Lung (tissue), 12 donors: ENCODE data around the gene FNBP1L. TPM values are rescaled to one million over a fixed set of nuclear protein-coding genes. Genes with fewer than 3 reads are reported as not detected.

Source experiments
- ATAC-seq: fragments of 200-7000 bp; cut with Tn5 transposase; one replicate; pipeline ENCODE4 v1.9.1; 2020; ENCODE audit warnings: moderate number of reproducible peaks; ENCODE audit not compliant: insufficient read depth, low FRiP score
- DNase-seq, 3 donors: peaks; one replicate each; pipeline ENCODE4 v3.0.0-alpha.2; 2013 to 2017
- H3K27ac ChIP-seq, 2 donors: one replicate each; pipeline ENCODE4 v1.5.1; 2013; ENCODE audit warnings: mild to moderate bottlenecking in 2 of 2, moderate library complexity in 2 of 2, control low read depth in 1 of 2, inconsistent platforms in 1 of 2, low read depth in 1 of 2, low read length in 1 of 2
- H3K27me3 ChIP-seq, 3 donors: one replicate each; pipeline ENCODE4 v1.5.1; 2013; ENCODE audit warnings: low read length in 2 of 3; ENCODE audit not compliant: control insufficient read depth in 3 of 3, insufficient read depth in 3 of 3
- H3K36me3 ChIP-seq, 4 donors: one replicate each; pipeline ENCODE4 v1.5.1; 2013; ENCODE audit warnings: low read length in 4 of 4, mild to moderate bottlenecking in 1 of 4, moderate library complexity in 1 of 4; ENCODE audit not compliant: control insufficient read depth in 4 of 4, insufficient read depth in 4 of 4
- H3K4me1 ChIP-seq, 5 donors: one replicate each; pipeline ENCODE4 v1.5.1; 2013; ENCODE audit warnings: low read length in 5 of 5, mild to moderate bottlenecking in 2 of 5, moderate library complexity in 1 of 5; ENCODE audit not compliant: control insufficient read depth in 5 of 5, insufficient read depth in 5 of 5
- H3K4me3 ChIP-seq: one replicate; pipeline ENCODE4 v1.5.1; 2013; ENCODE audit warnings: mild to moderate bottlenecking, control low read depth, moderate library complexity
- H3K9ac ChIP-seq, 2 donors: one replicate each; pipeline ENCODE4 v1.5.1; 2013; ENCODE audit warnings: low read length in 2 of 2, control low read depth in 1 of 2; ENCODE audit not compliant: insufficient read depth in 1 of 2
- H3K9me3 ChIP-seq, 4 donors: one replicate each; pipeline ENCODE4 v1.5.1; 2013; ENCODE audit warnings: low read length in 3 of 4, mild to moderate bottlenecking in 1 of 4, moderate library complexity in 1 of 4; ENCODE audit not compliant: control insufficient read depth in 4 of 4, insufficient read depth in 3 of 4
- CTCF ChIP-seq: IDR thresholded peaks from 2 replicates; pipeline ENCODE4 v1.5.1; 2012; ENCODE audit warnings: mild to moderate bottlenecking; ENCODE audit errors: control extremely low read depth, extremely low read depth
- WGBS, 2 donors: extraction: QIAGEN DNeasy Blood & Tissue Kit; methylation state at CpG; one replicate each; pipeline ENCODE4 v1.1.7; 2013; 5-methylcytosine and 5-hydroxymethylcytosine counted together
- polyA plus RNA-seq, 2 donors: library from polyadenylated mRNA; stranded (reverse); fragments of 200-250 nt; gene quantifications; one replicate each; pipeline ENCODE4 v1.2.1, GENCODE V29; 2013
- total RNA-seq, 2 donors: library from RNA; depleted of rRNA in 1 of 2; stranded (reverse); fragments of >200 nt in 1 of 2; gene quantifications; one replicate each; pipeline ENCODE4 v1.2.1, GENCODE V29; 2014 to 2021
- donor health status: control.
- donor health status: control.
- donor health status: Bipolar disorder and iron deficiency.
- donor health status: healthy.
- donor health status: DM: yes; HTN: yes; CAD: no.

The FNBP1L gene
- total and polyA plus RNA-seq, 4 donors = 15.1 to 119 (median 26.3) TPM

- Histone ChIP-seq H3K4me1 (peaks cover 0 to 5% (median 0%) of the 10 kb centered on the region in 5 donors), H3K36me3 (no peaks in the 10 kb centered on the region), H3K27me3 (no peaks in the 10 kb centered on the region), H3K4me3 (no peak overlapping the region), H3K27ac (no peak overlapping the region), H3K9ac (no peak overlapping the region), H3K9me3 (no peaks in the 10 kb centered on the region)
- TF ChIP-seq CTCF = no peak
- 90 to 93% methylated on average over 2 of the region's 2 CpGs for WGBS, 2 donors
- DNase-seq (no peak), ATAC-seq (no peak)
These were observed 28.6 kb upstream of the FNBP1L start for GRCh38 chr1:93419344-93419743.

- Histone ChIP-seq H3K36me3 (no peaks in the 10 kb centered on the region), H3K27ac (no peak overlapping the region), H3K4me3 (no peak overlapping the region), H3K4me1 (peaks cover 0 to 2% (median 0%) of the 10 kb centered on the region in 5 donors), H3K9me3 (no peaks in the 10 kb centered on the region), H3K9ac (no peak overlapping the region), H3K27me3 (no peaks in the 10 kb centered on the region)
- WGBS, 2 donors = 94 to 95% methylated on average over 2 of the region's 2 CpGs
- TF ChIP-seq CTCF = no peak
- ATAC-seq = no peak
- no peak for DNase-seq
These were observed 27.5 kb upstream of the FNBP1L start for GRCh38 chr1:93420400-93420799.

GRCh38 chr1:93426181-93426580 is 21.7 kb upstream of the FNBP1L start:
- ATAC-seq (no peak), DNase-seq (no peak)
- Histone ChIP-seq H3K27ac (no peak overlapping the region), H3K9ac (no peak overlapping the region), H3K9me3 (no peaks in the 10 kb centered on the region), H3K27me3 (peaks cover 0 to 2% (median 0%) of the 10 kb centered on the region in 3 donors), H3K4me3 (no peak overlapping the region), H3K4me1 (peaks cover 0 to 3% (median 0%) of the 10 kb centered on the region in 5 donors), H3K36me3 (no peaks in the 10 kb centered on the region)
- no peak for TF ChIP-seq CTCF
- 81 to 87% methylated on average over 2 of the region's 2 CpGs for WGBS, 2 donors

- no peak for DNase-seq
- TF ChIP-seq CTCF = no peak
- peaks cover 0 to 3% (median 0%) of the 10 kb centered on the region in 5 donors for H3K4me1 ChIP-seq
- H3K9me3 ChIP-seq = no peaks in the 10 kb centered on the region
- WGBS, 2 donors = 90 to 95% methylated on average over 3 of the region's 3 CpGs
- no peak overlapping the region for H3K4me3 ChIP-seq
- peaks cover 0 to 2% (median 0%) of the 10 kb centered on the region in 3 donors for H3K27me3 ChIP-seq
- ATAC-seq = no peak
- no peaks in the 10 kb centered on the region for H3K36me3 ChIP-seq
- H3K27ac ChIP-seq = no peak overlapping the region
- no peak overlapping the region for H3K9ac ChIP-seq
These were observed 20.3 kb upstream of the FNBP1L start for GRCh38 chr1:93427656-93428055.
